H9 (cell line): ENCODE results near the gene SPDEF. TPM values are rescaled to one million over a fixed set of nuclear protein-coding genes. Genes with fewer than 3 reads are reported as not detected.

ENCODE experiments used
- DNase-seq: peaks from one replicate; pipeline ENCODE4 v3.0.0-alpha.2; 2017
- H2AFZ ChIP-seq: one replicate; pipeline ENCODE4 v1.6.1; 2013; ENCODE audit warnings: mild to moderate bottlenecking, low read length, control low read depth, moderate library complexity
- H2AK5ac ChIP-seq: 2 replicates; pipeline ENCODE4 v1.6.1; 2013; ENCODE audit warnings: low read length, control low read depth, mixed read lengths; ENCODE audit not compliant: insufficient read length
- H2BK120ac ChIP-seq: one replicate; pipeline ENCODE4 v1.6.1; 2013; ENCODE audit warnings: low read depth, mild to moderate bottlenecking, low read length, control low read depth, inconsistent platforms; ENCODE audit not compliant: poor library complexity, severe bottlenecking
- H2BK12ac ChIP-seq: 2 replicates; pipeline ENCODE4 v1.6.1; 2013; ENCODE audit warnings: low read length, control low read depth, mixed read lengths, low read depth; ENCODE audit not compliant: insufficient read length
- H2BK15ac ChIP-seq: 2 replicates; pipeline ENCODE4 v1.6.1; 2013; ENCODE audit warnings: low read depth, low read length, control low read depth
- H2BK20ac ChIP-seq: one replicate; pipeline ENCODE4 v1.6.1; 2013; ENCODE audit warnings: low read depth, mild to moderate bottlenecking, low read length, control low read depth, inconsistent platforms; ENCODE audit not compliant: poor library complexity, severe bottlenecking
- H2BK5ac ChIP-seq: 2 replicates; pipeline ENCODE4 v1.6.1; 2013; ENCODE audit warnings: low read length, control low read depth, mixed read lengths; ENCODE audit not compliant: insufficient read length
- H3K14ac ChIP-seq: 2 replicates; pipeline ENCODE4 v1.6.1; 2013; ENCODE audit warnings: low read length, control low read depth; ENCODE audit not compliant: insufficient read depth
- H3K18ac ChIP-seq: 2 replicates; pipeline ENCODE4 v1.6.1; 2013; ENCODE audit warnings: low read depth, mild to moderate bottlenecking, mixed read lengths, low read length, control low read depth; ENCODE audit not compliant: insufficient read length
- H3K23ac ChIP-seq: 2 replicates; pipeline ENCODE4 v1.6.1; 2013; ENCODE audit warnings: low read length, control low read depth, mixed read lengths, low read depth; ENCODE audit not compliant: insufficient read length
- H3K23me2 ChIP-seq: 2 replicates; pipeline ENCODE4 v1.6.1; 2013; ENCODE audit warnings: low read depth, mild to moderate bottlenecking, mixed read lengths, low read length, control low read depth; ENCODE audit not compliant: insufficient read length, poor library complexity, severe bottlenecking
- H3K27ac ChIP-seq: 2 replicates; pipeline ENCODE4 v1.5.1; 2013; ENCODE audit warnings: low read length, control low read depth, mixed read lengths, low read depth; ENCODE audit not compliant: insufficient read length
- H3K27me3 ChIP-seq: 2 replicates; pipeline ENCODE4 v1.6.1; 2013; ENCODE audit warnings: low read length, control low read depth, inconsistent platforms; ENCODE audit not compliant: insufficient read depth
- H3K4ac ChIP-seq: 2 replicates; pipeline ENCODE4 v1.6.1; 2013; ENCODE audit warnings: low read depth, mild to moderate bottlenecking, control low read depth, inconsistent platforms, low read length, moderate library complexity
- H3K4me1 ChIP-seq: 2 replicates; pipeline ENCODE4 v1.6.1; 2013; ENCODE audit warnings: low read length, control low read depth, inconsistent platforms; ENCODE audit not compliant: insufficient read depth
- H3K4me2 ChIP-seq: 2 replicates; pipeline ENCODE4 v1.6.1; 2013; ENCODE audit warnings: low read length, control low read depth, mixed read lengths; ENCODE audit not compliant: insufficient read length, insufficient read depth
- H3K56ac ChIP-seq: 2 replicates; pipeline ENCODE4 v1.6.1; 2013; ENCODE audit warnings: low read depth, mild to moderate bottlenecking, mixed read lengths, low read length, control low read depth; ENCODE audit not compliant: insufficient read length
- H3K79me1 ChIP-seq: 2 replicates; pipeline ENCODE4 v1.6.1; 2013; ENCODE audit warnings: low read depth, mild to moderate bottlenecking, moderate library complexity, low read length, control low read depth, inconsistent platforms; ENCODE audit not compliant: insufficient read depth, poor library complexity, severe bottlenecking
- H3K79me2 ChIP-seq: 2 replicates; pipeline ENCODE4 v1.6.1; 2013; ENCODE audit warnings: low read length, control low read depth, inconsistent platforms; ENCODE audit not compliant: insufficient read depth
- H3K9ac ChIP-seq: 2 replicates; pipeline ENCODE4 v1.6.1; 2013; ENCODE audit warnings: low read length, control low read depth, mixed read lengths; ENCODE audit not compliant: insufficient read length; ENCODE audit errors: extremely low read depth
- H3K9me3 ChIP-seq: one replicate; pipeline ENCODE4 v1.6.1; 2013; ENCODE audit warnings: low read depth, low read length, inconsistent platforms; ENCODE audit not compliant: control insufficient read depth
- H3T11ph ChIP-seq: one replicate; pipeline ENCODE4 v1.6.1; 2013; ENCODE audit warnings: mild to moderate bottlenecking, low read length, control low read depth, inconsistent platforms
- H4K20me1 ChIP-seq: one replicate; pipeline ENCODE4 v1.6.1; 2013; ENCODE audit not compliant: control insufficient read depth, insufficient read length, insufficient read depth
- H4K5ac ChIP-seq: 2 replicates; pipeline ENCODE4 v1.6.1; 2013; ENCODE audit warnings: low read depth, mild to moderate bottlenecking, mixed read lengths, low read length, control low read depth; ENCODE audit not compliant: insufficient read length
- H4K8ac ChIP-seq: replicated peaks from 2 replicates; pipeline ENCODE4 v1.6.1; 2013; ENCODE audit warnings: low read length, control low read depth, mixed read lengths, low read depth; ENCODE audit not compliant: insufficient read length
- H4K91ac ChIP-seq: 2 replicates; pipeline ENCODE4 v1.6.1; 2013; ENCODE audit warnings: low read depth, mild to moderate bottlenecking, moderate library complexity, mixed read lengths, low read length, control low read depth; ENCODE audit not compliant: insufficient read length
- H3K27ac Mint-ChIP-seq, 3 experiments: 2 replicates in 2 of 3; 3 replicates in 1 of 3; pipeline ENCODE4 v1.8.0; 2020 to 2021; ENCODE audit warnings: mixed read lengths in 3 of 3, mild to moderate bottlenecking in 1 of 3, moderate library complexity in 1 of 3
- H3K27me3 Mint-ChIP-seq: 2 replicates; pipeline ENCODE4 v1.8.0; 2021; ENCODE audit warnings: low read depth, mild to moderate bottlenecking, moderate library complexity, mixed read lengths
- H3K36me3 Mint-ChIP-seq, 3 experiments: 2 replicates in 2 of 3; 3 replicates in 1 of 3; pipeline ENCODE4 v1.8.0; 2020 to 2021; ENCODE audit warnings: low read depth in 3 of 3, mixed read lengths in 3 of 3; ENCODE audit not compliant: insufficient read depth in 1 of 3
- H3K4me1 Mint-ChIP-seq, 2 experiments: 2 replicates each; pipeline ENCODE4 v1.8.0; 2020; ENCODE audit warnings: mixed read lengths in 2 of 2
- H3K4me3 Mint-ChIP-seq, 2 experiments: 2 replicates in 1 of 2; 3 replicates in 1 of 2; pipeline ENCODE4 v1.8.0; 2020 to 2021; ENCODE audit warnings: mild to moderate bottlenecking in 2 of 2, mixed read lengths in 2 of 2, moderate library complexity in 1 of 2
- H3K9me3 Mint-ChIP-seq, 2 experiments: 2 replicates in 1 of 2; 3 replicates in 1 of 2; pipeline ENCODE4 v1.8.0; 2020; ENCODE audit warnings: mild to moderate bottlenecking in 2 of 2, mixed read lengths in 2 of 2, moderate library complexity in 1 of 2
- CTCF ChIP-seq: fragments of 200-600 bp; sonication (generic); conservative IDR thresholded peaks from 3 replicates; pipeline ENCODE4 v1.8.0; 2021; ENCODE audit warnings: antibody characterized with exemption, mild to moderate bottlenecking
- WGBS: extraction: QIAGEN DNeasy Blood & Tissue Kit; methylation state at CpG from one replicate; pipeline ENCODE4 v1.1.7; 2013; ENCODE audit warnings: missing lambda C conversion rate, low lambda C conversion rate, mixed read lengths; ENCODE audit not compliant: insufficient read length; ENCODE audit errors: extremely low coverage; 5-methylcytosine and 5-hydroxymethylcytosine counted together
- total RNA-seq: library from RNA; stranded (reverse); gene quantifications from 2 replicates; pipeline ENCODE4 v1.2.1, GENCODE V29; 2021

The SPDEF gene
- total RNA-seq, 1 experiment from 2014 or later = 0.15 TPM

GRCh38 chr6:34523441-34524206 lies 32.5 kb downstream of the SPDEF start:
- no peak overlapping the region for H2BK120ac ChIP-seq
- no peak overlapping the region for H3K14ac ChIP-seq
- no peaks in the 10 kb centered on the region for H3K79me1 ChIP-seq
- no peaks in the 10 kb centered on the region for H3K9me3 Mint-ChIP-seq
- H3K56ac ChIP-seq = no peak overlapping the region
- H2BK12ac ChIP-seq = no peak overlapping the region
- no peaks in the 10 kb centered on the region for H3K36me3 Mint-ChIP-seq
- H2BK15ac ChIP-seq = no peak overlapping the region
- H3K27me3 ChIP-seq = no peaks in the 10 kb centered on the region
- H3K79me2 ChIP-seq = no peaks in the 10 kb centered on the region
- H2AK5ac ChIP-seq = no peak overlapping the region
- no peaks in the 10 kb centered on the region for H3K9me3 ChIP-seq
- no peak overlapping the region for H3K18ac ChIP-seq
- H3K27ac ChIP-seq = no peak overlapping the region
- no peak overlapping the region for H2AFZ ChIP-seq
- H4K5ac ChIP-seq = no peak overlapping the region
- H3K23ac ChIP-seq = no peak overlapping the region
- no peak overlapping the region for H4K91ac ChIP-seq
- no peak overlapping the region for H3K4ac ChIP-seq
- no peak overlapping the region for H3T11ph ChIP-seq
- no peak overlapping the region for H2BK20ac ChIP-seq
- no peak overlapping the region for H2BK5ac ChIP-seq
- no peak for DNase-seq
- H3K4me1 Mint-ChIP-seq = peaks cover 15 to 29% of the 10 kb centered on the region in 2 experiments
- no peaks in the 10 kb centered on the region for H3K23me2 ChIP-seq
- H3K4me1 ChIP-seq = peaks cover 3% of the 10 kb centered on the region; the same call in 1 of the 2 replicates
- H3K27ac Mint-ChIP-seq = no peak overlapping the region; a peak in 1 of 7 replicates
- H3K9ac ChIP-seq = no peak overlapping the region
- WGBS = no CpG with 5 or more reads among the region's 8 CpGs
- H4K20me1 ChIP-seq = no peaks in the 10 kb centered on the region
- no peak overlapping the region for H4K8ac ChIP-seq
- TF ChIP-seq CTCF = no peak
- peaks cover 1% of the 10 kb centered on the region; the same call in 1 of the 2 replicates for H3K27me3 Mint-ChIP-seq
- H3K4me3 Mint-ChIP-seq = no peak overlapping the region
- no peak overlapping the region for H3K4me2 ChIP-seq
